ENCODE measurements around the gene MAST2. TPM values are rescaled to one million over a fixed set of nuclear protein-coding genes. Genes with fewer than 3 reads are reported as not detected.
"Not testable (repeated sequence)": the region's sequence is repeated elsewhere in the genome, so short reads cannot be mapped to it uniquely, and the experiment has no call there.

Gene MAST2
- total RNA-seq, 1 experiment from 2014 or later, result 18.4 TPM

DNA sequence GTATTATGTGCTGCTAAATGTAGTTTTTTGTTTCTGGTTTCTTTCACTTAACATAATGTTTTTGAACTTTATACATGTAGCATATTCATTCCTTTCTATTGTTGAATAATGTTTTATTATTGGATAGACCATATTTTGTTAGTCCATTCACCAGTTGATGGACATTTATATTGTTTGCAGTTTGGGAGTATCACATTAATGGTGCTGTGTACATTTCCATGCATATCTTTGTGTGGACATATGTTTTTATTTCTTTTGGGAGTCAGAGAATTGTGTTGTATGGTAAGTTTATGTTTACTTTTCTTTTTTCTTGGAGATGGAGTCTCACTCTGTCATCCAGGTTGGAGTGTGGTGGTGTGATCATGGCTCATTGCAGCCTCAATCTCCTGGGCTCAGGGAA lies 134.6 kb downstream of the MAST2 start:
- no peak for DNase-seq (ENCODE audit: low spot score)

DNA sequence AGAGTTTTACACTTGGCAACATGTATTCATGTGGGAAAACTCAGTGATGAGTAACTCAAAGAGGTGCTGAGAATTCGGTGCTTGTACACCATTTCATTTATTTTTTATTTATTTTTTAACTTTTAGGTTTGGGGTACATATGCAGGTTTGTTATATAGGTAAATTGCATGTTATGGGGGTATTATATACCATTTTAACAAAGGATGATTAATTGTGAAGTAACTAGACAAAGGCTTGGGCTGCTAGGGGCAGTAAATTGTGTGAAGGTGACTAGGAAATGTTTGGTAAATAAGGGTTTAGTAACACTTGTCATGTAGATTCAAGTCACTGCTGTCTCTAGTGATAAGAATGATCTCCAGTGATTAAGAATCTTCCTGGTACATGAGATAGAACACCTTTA lies 139.0 kb downstream of the MAST2 start:
- DNase-seq (ENCODE audit: low spot score), result no peak

DNA sequence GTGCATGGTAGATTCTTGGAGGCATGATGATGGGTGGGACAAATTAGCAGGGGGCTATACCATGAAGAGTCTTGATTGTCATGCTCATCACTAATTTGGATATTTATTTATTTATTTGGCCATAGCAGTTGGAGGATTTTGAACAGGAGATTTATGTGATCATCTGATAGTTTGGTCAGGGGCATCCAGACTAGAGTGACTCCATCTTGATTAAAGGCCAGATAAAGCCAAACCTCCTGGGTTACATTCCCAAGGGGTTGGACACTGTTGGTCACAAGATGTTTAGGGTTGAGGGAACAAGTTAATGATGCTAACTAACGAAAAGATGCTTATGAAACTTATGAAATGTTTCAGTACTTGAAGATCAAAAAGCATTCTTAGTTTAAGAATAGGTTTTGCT lies 139.8 kb downstream of the MAST2 start:
- no peak for DNase-seq (ENCODE audit: low spot score)

DNA sequence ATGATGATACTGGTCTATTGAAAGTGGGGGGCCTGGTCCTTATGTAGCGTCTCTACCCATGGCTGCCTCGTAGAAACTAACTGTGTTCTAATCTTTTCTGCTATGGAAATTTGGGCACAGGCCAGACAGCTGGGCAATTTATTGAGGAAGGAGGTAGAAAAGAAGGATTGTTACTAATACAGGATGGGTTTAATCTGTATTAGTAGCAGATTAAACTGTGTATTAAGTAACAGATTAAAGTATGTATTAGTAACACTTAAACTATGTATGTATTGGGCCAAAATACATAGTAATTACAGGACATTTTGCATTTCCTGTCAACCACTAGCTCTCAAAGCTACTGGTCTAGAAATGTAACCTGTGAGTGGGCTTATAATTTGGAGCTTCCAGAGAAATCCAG lies 142.0 kb downstream of the MAST2 start:
- no peak for DNase-seq (ENCODE audit: low spot score)

DNA sequence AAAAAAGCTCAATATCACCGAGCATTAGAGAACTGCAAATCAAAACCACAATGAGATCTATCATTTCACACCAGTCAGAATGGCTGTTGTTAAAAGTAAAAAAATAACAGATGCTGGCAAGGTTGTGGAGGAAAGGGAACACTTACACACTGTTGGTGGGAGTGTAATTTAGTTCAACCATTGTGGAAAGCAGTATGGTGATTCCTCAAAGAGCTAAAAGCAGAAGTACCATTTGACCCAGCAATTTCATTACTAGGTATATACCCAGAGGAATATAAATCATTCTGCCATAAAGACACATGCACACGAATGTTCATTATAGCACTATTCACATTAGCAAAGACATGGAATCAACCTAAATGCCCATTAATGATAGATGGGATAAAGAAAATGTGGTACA lies 146.1 kb downstream of the MAST2 start:
- not testable (repeated sequence) for DNase-seq (ENCODE audit: low spot score)

GRCh38 chr1:45952072-45952471 lies 148.7 kb downstream of the MAST2 start:
- DNase-seq (ENCODE audit: low spot score), result no peak

DNA sequence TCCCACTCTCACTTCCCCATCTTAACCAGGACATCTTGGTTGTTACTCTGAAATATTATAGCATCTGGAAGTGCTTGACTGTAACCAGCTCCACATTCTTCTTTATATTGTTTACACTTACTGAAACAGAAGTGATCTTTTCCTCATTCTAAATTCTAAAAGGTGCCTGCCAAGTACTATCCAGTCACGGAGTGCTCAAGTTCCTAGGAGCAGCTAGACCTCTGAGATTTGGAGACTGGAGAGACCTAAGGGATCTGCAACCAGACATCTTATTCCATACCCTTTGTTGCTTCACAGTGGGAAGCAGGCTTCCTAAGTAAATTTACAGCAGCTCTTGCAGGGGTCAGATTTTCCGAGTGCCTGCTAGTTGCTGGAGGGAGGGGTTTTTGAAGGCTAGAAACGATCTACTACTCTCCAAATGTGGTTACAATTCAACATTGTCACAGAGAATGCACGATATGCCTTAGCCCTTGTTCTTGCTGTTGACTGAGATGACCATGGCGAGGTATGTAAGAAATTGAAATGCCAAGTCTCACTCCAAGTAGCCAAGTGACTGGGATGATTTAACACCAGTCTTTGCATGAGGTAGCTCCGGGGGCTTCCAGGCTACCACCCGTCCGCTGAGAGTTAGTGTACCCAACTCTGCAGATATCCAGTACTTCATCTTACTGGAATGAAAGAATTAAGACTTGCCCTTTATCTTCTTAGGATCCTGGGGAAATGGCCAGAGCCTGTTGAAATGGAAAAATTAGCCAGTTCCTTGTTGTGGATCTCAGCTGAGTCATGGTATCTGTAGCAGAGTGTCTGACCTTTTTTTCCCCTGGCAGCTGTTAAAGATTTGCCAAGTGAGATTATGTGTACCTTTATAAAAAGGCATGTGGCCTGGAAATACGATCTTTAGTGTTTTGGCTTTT lies 150.8 kb downstream of the MAST2 start:
- peak; percentile 50 for DNase-seq (ENCODE audit: low spot score)

- no peak for DNase-seq (ENCODE audit: low spot score)
Measured at GRCh38 chr1:45957684-45958083, 154.3 kb downstream of the MAST2 start.

GRCh38 chr1:45958317-45958716 lies 154.9 kb downstream of the MAST2 start:
- no peak for DNase-seq (ENCODE audit: low spot score)

- no peak for DNase-seq (ENCODE audit: low spot score)
Measured at GRCh38 chr1:45960930-45961715, 157.7 kb downstream of the MAST2 start.

GRCh38 chr1:45961936-45962335 lies 158.5 kb downstream of the MAST2 start:
- DNase-seq (ENCODE audit: low spot score), result not testable (repeated sequence)

- DNase-seq (ENCODE audit: low spot score), result no peak
Measured at GRCh38 chr1:45968941-45969666, 165.7 kb downstream of the MAST2 start.

DNA sequence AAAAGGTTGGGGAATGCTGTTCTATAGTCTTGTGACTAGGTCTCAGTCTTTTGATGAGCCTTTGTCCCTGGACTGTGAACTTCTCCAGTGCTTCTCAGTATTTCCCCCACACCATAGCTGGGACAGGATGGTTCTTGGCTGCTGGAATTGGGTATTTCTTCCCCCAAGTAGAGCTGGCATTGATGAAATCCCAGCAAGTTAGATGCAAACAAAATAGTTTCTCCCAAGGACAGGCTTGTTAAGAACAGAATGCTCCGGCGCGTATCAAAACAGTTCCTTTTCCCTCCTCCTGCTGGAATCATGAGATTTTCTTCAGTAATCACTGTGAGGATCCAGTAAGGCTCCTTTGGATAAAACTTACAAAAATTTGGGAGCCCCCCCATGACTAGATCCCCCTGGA lies 166.5 kb downstream of the MAST2 start:
- DNase-seq (ENCODE audit: low spot score), result no peak

GRCh38 chr1:45971335-45971734 lies 167.9 kb downstream of the MAST2 start:
- DNase-seq (ENCODE audit: low spot score), result no peak

GRCh38 chr1:45971922-45972531 lies 168.6 kb downstream of the MAST2 start:
- no peak for DNase-seq (ENCODE audit: low spot score)

- no peak for DNase-seq (ENCODE audit: low spot score)
Measured at GRCh38 chr1:45972621-45973020, 169.2 kb downstream of the MAST2 start.

DNA sequence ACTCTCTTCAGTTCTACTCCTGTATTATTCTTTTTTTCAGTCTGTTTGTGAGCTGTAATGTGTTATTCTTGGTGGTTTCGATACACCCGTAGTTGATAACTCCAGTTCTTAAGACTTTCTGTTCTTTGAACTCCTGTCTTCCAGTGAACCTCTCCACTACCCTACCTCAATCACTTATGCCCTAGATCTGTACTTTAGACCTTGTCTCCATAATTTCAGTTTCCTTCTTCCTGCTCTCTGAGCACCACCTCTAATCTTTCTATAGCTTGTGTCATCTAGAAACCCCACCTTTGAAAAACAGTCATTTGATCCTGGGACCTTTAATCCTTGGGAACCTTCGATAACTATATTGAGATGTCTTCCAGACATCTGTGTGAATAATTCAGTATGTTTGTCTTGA lies 169.7 kb downstream of the MAST2 start:
- DNase-seq (ENCODE audit: low spot score), result no peak

DNA sequence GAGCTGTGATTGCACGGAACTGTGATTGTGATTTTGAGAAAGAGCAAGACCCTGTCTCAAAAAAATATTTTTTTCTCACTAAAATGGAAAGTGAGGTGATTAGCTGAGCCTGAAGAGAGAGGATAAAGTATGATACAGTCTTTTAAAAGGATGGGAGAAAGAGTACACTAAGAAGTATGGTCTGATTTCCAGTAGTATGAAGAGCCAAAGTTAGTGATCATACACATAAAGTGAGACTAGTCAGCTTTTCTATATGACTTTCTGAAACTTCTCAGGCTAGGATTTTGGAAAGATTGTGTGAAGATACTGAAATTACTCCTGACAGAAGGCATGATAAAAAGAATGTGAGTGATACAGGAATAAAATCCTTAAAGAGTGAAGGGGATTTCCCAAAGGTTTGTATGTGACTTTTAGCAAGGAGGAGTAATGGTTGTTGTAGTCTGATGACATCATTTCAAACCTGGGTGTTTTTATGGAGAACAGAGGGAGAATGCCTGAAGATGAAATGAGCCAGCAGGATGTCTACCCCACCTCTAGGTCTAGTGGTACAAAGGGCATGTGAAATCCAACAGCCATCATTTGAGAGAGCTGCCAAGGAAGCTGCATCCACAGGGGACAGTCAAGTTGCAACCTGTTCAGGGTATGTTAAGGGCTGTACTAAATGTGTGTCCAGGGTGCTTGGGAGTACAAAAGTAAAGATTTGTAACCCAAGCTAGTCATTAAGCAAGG lies 171.3 kb downstream of the MAST2 start:
- DNase-seq (ENCODE audit: low spot score), result peak; percentile 33

DNA sequence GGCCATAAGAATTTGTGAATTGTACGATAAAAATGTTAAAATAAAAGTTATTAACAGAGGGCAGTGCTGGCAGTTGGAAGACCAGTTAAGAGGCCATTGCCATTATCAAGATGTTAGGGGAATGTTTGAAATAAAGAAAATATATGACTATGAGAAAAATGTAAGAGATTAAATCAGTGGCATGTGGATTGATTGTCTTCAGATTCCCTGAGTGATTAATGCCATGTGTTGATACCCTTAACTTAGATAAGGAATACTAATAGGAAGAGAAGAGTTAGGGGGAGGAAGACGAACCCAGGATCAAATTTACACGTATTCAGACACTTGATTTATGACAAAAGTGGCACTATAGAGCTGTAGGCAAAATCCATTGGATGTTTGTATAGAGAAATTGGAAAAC lies 173.2 kb downstream of the MAST2 start:
- no peak for DNase-seq (ENCODE audit: low spot score)

- DNase-seq (ENCODE audit: low spot score), result peak; percentile 21
Measured at GRCh38 chr1:45979074-45979777, 175.8 kb downstream of the MAST2 start.
